Stimulated activated CD4-positive, alpha-beta T cell treated with anti-CD3 and anti-CD28 coated beads, Interleukin-1b, Interleukin-23, amount 100 ng/mL, for 4 hours (primary cell): Measurements from ENCODE around the gene HEMK1.

Experiments used
- DNase-seq, 2 donors: peaks; one replicate each; pipeline ENCODE4 v3.0.0-alpha.2; 2020; ENCODE audit warnings: low read depth in 2 of 2

HEMK1 gene

DNA sequence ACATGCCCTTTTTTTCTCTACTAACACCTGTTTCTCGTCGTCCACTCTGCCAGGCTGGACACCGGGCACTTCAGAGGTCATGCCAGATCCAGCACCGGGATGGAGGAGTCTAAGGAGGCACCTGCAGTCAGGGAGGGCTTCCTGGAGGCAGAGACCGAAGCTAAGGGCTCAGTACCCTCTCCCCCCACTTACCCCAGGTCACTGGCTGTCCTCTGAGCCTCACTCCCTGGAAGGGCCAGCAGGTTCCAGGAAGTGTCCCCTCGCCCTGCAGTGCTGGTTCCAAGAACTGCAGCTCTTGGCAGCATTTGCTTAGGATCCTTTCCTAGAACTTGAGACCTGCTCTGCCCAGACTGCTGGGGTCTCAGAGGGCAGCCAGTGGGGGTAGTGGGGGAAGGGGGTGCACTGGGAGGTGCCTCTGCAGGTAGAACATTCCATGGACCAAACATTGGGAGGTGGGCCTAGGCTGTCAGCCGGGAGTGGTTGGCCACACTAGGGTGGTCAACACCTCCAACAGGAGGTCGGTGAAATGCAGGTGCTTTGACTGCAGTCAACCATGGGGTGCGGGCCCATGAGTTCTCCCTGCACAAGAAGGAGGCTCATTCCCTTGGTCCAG, 30.9 kb downstream of the HEMK1 start:
- DNase-seq = no peak

DNA sequence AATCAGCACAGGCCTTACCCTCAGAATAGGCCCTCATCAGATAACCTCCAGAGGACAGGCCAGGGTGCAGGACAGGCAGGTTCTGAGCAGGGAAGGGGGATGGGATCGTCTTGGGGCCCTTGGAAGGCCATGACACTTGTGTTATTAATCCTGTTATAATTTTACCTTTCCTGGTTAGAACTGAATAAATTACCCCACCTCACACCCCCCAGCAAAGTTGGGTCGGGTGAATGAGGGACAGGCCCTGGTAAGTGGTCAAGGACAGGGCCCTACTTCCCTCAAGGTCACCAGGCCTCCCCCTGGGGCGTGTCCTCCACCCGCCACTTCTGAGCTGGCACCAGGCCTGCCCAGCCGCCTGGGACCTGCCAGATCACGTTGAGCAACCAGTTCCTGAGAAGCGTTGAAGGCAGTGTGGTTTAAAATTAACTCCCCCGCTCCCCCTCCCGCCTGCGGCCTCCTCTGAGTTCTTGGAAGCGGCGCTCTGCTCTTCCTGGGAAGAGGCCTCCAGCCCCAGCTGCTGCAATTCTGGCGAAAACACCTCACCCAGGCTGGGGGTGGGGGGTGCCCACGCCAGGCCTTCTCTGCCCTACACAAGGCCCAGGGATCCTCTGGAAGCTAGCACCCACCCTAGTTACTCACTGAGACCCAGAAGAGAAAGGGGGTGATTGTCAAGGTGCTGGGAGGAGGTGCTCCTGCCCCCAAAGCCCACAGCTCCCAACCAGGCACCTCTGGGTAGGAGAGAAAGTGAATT, 31.7 kb downstream of the HEMK1 start:
- peak; percentile 84 to 93 for DNase-seq

GRCh38 chr3:50602595-50603191, 33.4 kb downstream of the HEMK1 start:
- no peak for DNase-seq

- DNase-seq = no peak
Observed at GRCh38 chr3:50603261-50604109, 34.2 kb downstream of the HEMK1 start.

DNA sequence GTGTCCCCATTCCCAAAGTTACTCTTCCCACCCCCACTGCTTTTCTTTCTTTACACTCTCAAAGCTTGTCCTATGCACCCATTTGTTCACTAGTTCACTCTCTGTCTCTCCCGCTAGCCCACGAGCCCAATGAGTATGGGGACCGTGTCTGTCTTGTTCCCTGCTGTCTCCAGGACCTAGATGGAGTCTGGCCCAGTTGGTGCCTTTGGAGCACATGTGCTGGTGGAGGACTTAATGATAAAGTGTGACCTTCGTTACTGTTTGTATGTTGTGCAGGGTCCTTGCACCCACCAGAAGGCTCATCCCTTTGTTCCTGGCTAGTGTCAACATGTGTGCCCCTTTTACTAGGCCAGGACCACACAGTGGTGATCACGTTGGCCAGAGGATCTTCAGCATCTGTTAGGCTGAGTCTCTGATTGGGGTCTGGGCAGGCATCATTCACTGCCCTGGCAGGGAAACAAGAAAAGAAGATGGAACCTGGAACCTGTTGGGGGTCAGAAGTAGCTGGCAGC, 34.8 kb downstream of the HEMK1 start:
- no peak for DNase-seq

DNA sequence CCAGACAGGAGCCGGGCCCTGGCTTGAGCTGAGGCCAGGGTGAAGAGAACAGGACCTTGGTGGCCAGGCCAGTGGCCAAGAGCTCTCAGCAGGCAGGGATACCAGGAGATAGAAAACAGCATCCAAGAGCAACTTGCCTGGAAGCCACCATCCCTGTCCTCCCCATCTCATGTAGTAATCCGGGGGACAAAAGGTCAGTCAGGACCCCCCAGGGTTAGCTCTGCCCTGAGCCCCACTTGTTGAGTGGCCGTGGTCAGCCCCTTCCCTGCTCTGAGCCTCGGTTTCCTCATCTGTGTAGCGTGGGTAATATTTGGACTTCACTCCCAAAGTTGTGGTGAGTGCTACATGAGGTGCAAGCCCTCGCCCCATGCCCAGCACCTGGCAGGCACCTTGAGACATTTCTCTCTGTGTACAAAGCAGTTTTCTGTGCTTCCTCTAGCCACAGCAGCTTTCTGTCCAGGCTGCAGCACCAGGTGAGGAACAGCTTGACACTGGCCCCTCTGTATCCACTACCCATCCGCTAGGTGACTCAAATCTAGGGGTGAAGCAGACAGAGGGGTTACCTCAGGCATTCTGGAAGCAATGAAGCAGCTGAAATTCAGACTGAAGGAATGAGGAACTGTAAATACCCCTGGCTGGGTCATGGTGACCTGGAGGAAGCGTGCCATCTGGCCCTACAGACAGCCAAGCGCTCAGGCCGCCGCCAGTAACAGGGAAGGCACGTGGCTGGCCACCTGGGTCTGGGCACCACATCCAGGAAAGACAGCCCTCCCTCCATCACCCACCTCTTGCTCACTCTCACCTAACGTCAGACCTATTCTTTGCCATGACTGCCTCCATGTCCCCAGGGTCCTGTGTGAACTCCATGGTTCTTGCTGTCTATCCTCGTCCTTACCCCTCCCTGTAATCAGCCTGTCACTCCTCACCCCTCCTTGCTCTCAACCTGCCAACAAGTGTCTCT, 35.6 kb downstream of the HEMK1 start:
- no peak for DNase-seq

GRCh38 chr3:50605901-50606326, 36.6 kb downstream of the HEMK1 start:
- no peak for DNase-seq

- no peak for DNase-seq
Observed at GRCh38 chr3:50606596-50606995, 37.3 kb downstream of the HEMK1 start.

GRCh38 chr3:50607271-50608091, 38.2 kb downstream of the HEMK1 start:
- no peak for DNase-seq

DNA sequence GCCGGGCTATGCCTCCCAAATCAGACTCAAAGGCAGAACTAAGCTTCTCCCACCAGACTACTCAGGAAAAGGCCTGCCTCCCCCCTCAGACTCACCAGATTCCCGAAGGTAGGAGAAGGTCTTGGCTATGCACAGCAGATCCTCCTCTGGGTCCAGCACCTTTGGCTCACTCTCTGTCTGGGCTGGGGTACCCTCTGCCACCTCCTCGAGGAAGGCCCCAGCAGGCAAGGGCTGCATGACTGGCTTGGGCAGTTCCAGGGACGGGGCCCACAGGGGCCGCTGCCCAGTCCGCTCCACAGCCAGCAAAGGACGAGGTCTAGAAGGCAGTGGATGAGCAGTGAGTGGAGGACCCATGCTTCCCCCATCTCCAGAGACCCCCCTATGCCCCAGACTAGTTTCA, 39.0 kb downstream of the HEMK1 start:
- no peak for DNase-seq

DNA sequence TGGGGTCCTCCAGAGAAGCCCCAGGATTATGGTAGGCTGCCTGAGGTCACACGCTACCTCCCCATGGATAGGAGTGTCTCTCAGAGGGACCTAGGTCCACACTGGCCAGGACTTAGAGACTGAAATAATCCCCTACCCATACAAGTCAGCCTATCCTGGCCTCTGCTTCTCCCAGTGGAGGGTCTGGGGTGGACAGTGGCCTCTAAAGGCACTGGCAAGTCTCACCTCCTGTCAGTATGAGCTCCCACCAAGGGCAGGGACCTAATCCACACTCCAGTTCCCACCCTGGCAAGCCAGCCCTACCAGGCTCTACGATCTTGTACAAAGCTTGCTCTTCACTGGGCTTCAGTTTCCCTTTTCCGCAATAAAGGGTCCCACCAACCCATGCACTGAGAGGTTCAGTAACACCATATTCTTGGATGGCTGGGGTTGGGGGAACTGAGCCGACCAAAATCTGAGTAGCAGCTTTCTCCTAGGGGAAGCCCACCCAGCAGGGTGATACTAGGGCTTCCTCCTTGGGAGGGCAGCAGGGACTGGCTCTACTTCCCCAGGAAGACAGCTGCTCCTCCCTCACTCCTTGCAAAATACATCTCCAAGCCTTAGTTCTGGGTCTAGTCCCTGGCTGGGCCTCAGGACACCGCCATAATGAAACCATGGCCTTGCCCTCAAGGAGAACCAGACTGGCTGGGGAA, 39.9 kb downstream of the HEMK1 start:
- DNase-seq = no peak

DNA sequence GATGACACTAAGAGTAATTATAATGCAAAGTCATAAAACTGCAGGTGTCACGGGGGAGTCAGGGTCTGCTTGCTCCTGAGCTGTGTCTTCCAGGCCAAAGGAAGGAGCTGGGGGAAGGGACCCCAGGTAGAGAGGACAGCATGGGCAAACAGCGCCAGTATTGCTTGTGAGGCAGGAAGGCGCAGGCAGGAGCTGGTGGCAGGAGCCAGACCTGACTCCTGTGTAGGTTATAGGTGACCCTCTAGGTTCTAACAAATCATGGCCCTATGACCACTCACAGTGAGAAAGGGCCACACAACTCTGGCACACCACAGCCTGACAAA, 40.4 kb downstream of the HEMK1 start:
- no peak for DNase-seq

DNA sequence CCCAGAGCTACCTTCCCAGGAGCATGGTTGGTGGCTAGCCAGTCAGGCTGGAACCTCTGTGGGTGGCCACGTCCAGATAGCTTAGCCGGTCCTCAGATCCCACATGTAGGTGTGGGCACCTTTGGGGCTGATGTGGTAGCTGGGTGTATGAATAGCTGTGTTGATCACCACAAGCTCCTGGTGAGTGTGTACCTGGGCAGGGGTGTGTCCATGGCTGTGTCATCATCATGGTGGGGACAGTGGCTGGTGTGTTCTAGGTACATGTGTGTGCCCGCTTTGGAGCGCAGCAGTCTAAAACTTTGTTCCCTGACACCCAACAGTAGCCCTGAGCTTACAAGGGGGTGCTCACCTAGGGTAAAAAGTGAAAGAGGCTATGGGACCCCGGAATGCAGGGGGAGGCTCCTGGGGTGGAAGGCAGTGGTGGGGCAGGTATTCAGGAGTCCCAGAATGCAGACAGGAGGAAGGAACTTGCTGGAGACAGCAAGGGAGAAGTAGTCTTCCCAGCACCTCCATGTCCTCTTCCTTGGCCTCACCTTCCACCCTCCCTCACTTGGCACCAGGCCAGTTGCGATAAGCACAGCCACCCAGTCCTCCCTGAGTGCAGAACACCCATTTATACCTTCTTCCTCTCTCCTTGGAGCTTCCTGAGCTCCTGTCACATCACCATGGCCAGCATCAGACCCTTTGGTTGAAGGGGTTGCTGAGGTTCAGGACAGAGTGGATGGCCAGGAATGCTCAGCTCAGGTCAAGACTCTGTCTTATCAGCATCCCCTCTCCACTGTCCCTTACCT, 41.1 kb downstream of the HEMK1 start:
- no peak for DNase-seq

- no peak for DNase-seq
Observed at GRCh38 chr3:50610992-50611463, 41.7 kb downstream of the HEMK1 start.

- DNase-seq = peak; percentile 97 to 99
Observed at GRCh38 chr3:50611464-50612233, 42.3 kb downstream of the HEMK1 start, which contains the start of gene CISH. Gene CISH, minus strand, starts transcription at chr3:50611774. Its CDS starts 124 bp downstream, at chr3:50611650.

- no peak for DNase-seq
Observed at GRCh38 chr3:50612234-50612882, 43.0 kb downstream of the HEMK1 start.
